Daoy (cell line): Measurements from ENCODE around the gene OTOP2. TPM values are rescaled to one million over a fixed set of nuclear protein-coding genes. Genes with fewer than 3 reads are reported as not detected.
"Not testable (repeated sequence)": the region's sequence is repeated elsewhere in the genome, so short reads cannot be mapped to it uniquely, and the experiment has no call there.

ENCODE experiments used
- DNase-seq: peaks from one replicate; pipeline ENCODE4 v3.0.0-alpha.2; 2015; ENCODE audit warnings: low read depth
- total RNA-seq: library from RNA; depleted of rRNA; stranded (reverse); fragments of >200 nt; shearing (Covaris generic); gene quantifications from 2 replicates; pipeline ENCODE4 v1.2.3, GENCODE V29; 2014

OTOP2 gene
- total RNA-seq, 1 experiment from 2014 or later = not detected

GRCh38 chr17:74951680-74952421 lies 27.8 kb downstream of the OTOP2 start:
- no peak for DNase-seq

GRCh38 chr17:74952431-74953133 lies 28.5 kb downstream of the OTOP2 start:
- DNase-seq = no peak

- no peak for DNase-seq
These were observed 29.1 kb downstream of the OTOP2 start for GRCh38 chr17:74953134-74953687.

- DNase-seq = no peak
These were observed 30.0 kb downstream of the OTOP2 start for GRCh38 chr17:74954115-74954514.

- no peak for DNase-seq
These were observed 30.8 kb downstream of the OTOP2 start for GRCh38 chr17:74954665-74955421.

- DNase-seq = no peak
These were observed 32.0 kb downstream of the OTOP2 start for GRCh38 chr17:74956093-74956492.

- DNase-seq = peak; percentile 73
These were observed 34.1 kb downstream of the OTOP2 start for GRCh38 chr17:74957935-74958740.

- DNase-seq = peak; percentile 46
These were observed 35.9 kb downstream of the OTOP2 start for GRCh38 chr17:74959826-74960515.

- peak; percentile 84 for DNase-seq
These were observed 36.7 kb downstream of the OTOP2 start for GRCh38 chr17:74960570-74961342.

- DNase-seq = peak; percentile 89
These were observed 37.7 kb downstream of the OTOP2 start for GRCh38 chr17:74961657-74962350.

- no peak for DNase-seq
These were observed 38.7 kb downstream of the OTOP2 start for GRCh38 chr17:74962622-74963394.

GRCh38 chr17:74963656-74964055 lies 39.6 kb downstream of the OTOP2 start:
- DNase-seq = no peak

GRCh38 chr17:74964246-74964761 lies 40.2 kb downstream of the OTOP2 start:
- DNase-seq = no peak

- no peak for DNase-seq
These were observed 41.0 kb downstream of the OTOP2 start for GRCh38 chr17:74964988-74965622.

- no peak for DNase-seq
These were observed 44.3 kb downstream of the OTOP2 start for GRCh38 chr17:74968361-74968780.

- DNase-seq = not testable (repeated sequence)
These were observed 45.4 kb downstream of the OTOP2 start for GRCh38 chr17:74969501-74969900.

GRCh38 chr17:74970395-74970794 lies 46.3 kb downstream of the OTOP2 start:
- no peak for DNase-seq
